ENCODE measurements around the gene PLXNA4.

PLXNA4 gene

GRCh38 chr7:132083537-132084123 lies 492.6 kb downstream of the PLXNA4 start:
- ChIA-PET CTCF (no interaction called here), POLR2A (no interaction called here)
- DNase-seq (ENCODE audit: extremely low spot score) = no peak
- no peak for TF ChIP-seq CTCF (IDR thresholded peaks at IDR 0.05; ENCODE audit: control extremely low read depth, extremely low read depth, low read depth, missing control alignments)

- CTCF ChIA-PET = no interaction called here
- POLR2A ChIA-PET = no interaction called here
Observed at GRCh38 chr7:132083126-132083525, 493.1 kb downstream of the PLXNA4 start.

GRCh38 chr7:132082394-132082793 lies 493.9 kb downstream of the PLXNA4 start:
- no peak for DNase-seq (ENCODE audit: extremely low spot score)
- TF ChIP-seq CTCF (IDR thresholded peaks at IDR 0.05; ENCODE audit: control extremely low read depth, extremely low read depth, low read depth, missing control alignments) = no peak
- ChIA-PET CTCF (interaction anchor here (0.9 to 1.4 kb wide), 2 partner anchors 13 to 27 kb away, joined by 3 to 4 read pairs; no protein-coding TSS in a partner anchor), POLR2A (no interaction called here)

More at GRCh38 chr7:132083126-132083525, 493.1 kb downstream of the PLXNA4 start:
- DNase-seq (ENCODE audit: extremely low spot score) = no peak
- TF ChIP-seq CTCF (IDR thresholded peaks at IDR 0.05; ENCODE audit: control extremely low read depth, extremely low read depth, low read depth, missing control alignments) = no peak

- ChIA-PET CTCF (interaction anchor here (0.9 to 1.4 kb wide), 2 partner anchors 12 to 27 kb away, joined by 3 to 4 read pairs; no protein-coding TSS in a partner anchor), POLR2A (no interaction called here)
- no peak for DNase-seq (ENCODE audit: extremely low spot score)
- TF ChIP-seq CTCF (IDR thresholded peaks at IDR 0.05; ENCODE audit: control extremely low read depth, extremely low read depth, low read depth, missing control alignments) = no peak
Observed at GRCh38 chr7:132081686-132082085, 494.6 kb downstream of the PLXNA4 start.

GRCh38 chr7:132080967-132081668 lies 495.2 kb downstream of the PLXNA4 start:
- ChIA-PET CTCF (interaction anchor here (0.9 to 1.4 kb wide), 2 partner anchors 12 to 26 kb away, joined by 3 to 4 read pairs; no protein-coding TSS in a partner anchor), POLR2A (no interaction called here)
- no peak for TF ChIP-seq CTCF (IDR thresholded peaks at IDR 0.05; ENCODE audit: control extremely low read depth, extremely low read depth, low read depth, missing control alignments)
- no peak for DNase-seq (ENCODE audit: extremely low spot score)

GRCh38 chr7:132080467-132080866 lies 495.8 kb downstream of the PLXNA4 start:
- ChIA-PET POLR2A (no interaction called here), CTCF (no interaction called here)
- DNase-seq (ENCODE audit: extremely low spot score) = no peak
- no peak for TF ChIP-seq CTCF (IDR thresholded peaks at IDR 0.05; ENCODE audit: control extremely low read depth, extremely low read depth, low read depth, missing control alignments)
